Measurements from ENCODE around the gene ZBTB5. TPM values are rescaled to one million over a fixed set of nuclear protein-coding genes. Genes with fewer than 3 reads are reported as not detected.

The ZBTB5 gene
- total RNA-seq, 2 donors from 2014 or later, result 12.5 to 19.4 TPM

GRCh38 chr9:37406603-37407401 lies 58.4 kb downstream of the ZBTB5 start:
- Histone ChIP-seq H3K27ac (ENCODE audit: low read depth, low read length) (no peak overlapping the region), H3K9me3 (ENCODE audit: control insufficient read depth, low read length) (no peaks in the 10 kb centered on the region), H3K4me3 (ENCODE audit: low read length) (no peak overlapping the region), H3K9ac (ENCODE audit: extremely low read depth, low read length, poor library complexity, severe bottlenecking) (no peak overlapping the region), H3K36me3 (ENCODE audit: control insufficient read depth, insufficient read depth, low read length) (no peaks in the 10 kb centered on the region), H3K4me1 (ENCODE audit: control insufficient read depth, insufficient read depth, low read length) (no peaks in the 10 kb centered on the region), H3K27me3 (ENCODE audit: control insufficient read depth, insufficient read depth, low read length, poor library complexity, severe bottlenecking) (no peaks in the 10 kb centered on the region)
- no peaks in the 10 kb centered on the region for H3K36me3 Mint-ChIP-seq (ENCODE audit: low read depth)
- TF ChIP-seq CTCF (conservative IDR thresholded peaks at IDR 0.05), result no peak
- 92 to 93% methylated on average over 6 to 11 of the region's 11 CpGs for WGBS, 2 experiments (ENCODE audit: insufficient coverage in 1 of 2, insufficient read length in 1 of 2)
- no peaks in the 10 kb centered on the region for H3K9me3 Mint-ChIP-seq
- no peak for DNase-seq
- peaks cover 3% of the 10 kb centered on the region for H3K4me1 Mint-ChIP-seq
- no peaks in the 10 kb centered on the region for H3K27me3 Mint-ChIP-seq (ENCODE audit: insufficient read depth)
- no peak overlapping the region for H3K4me3 Mint-ChIP-seq
- H3K27ac Mint-ChIP-seq, result no peak overlapping the region

- Mint-ChIP-seq H3K4me3 (no peak overlapping the region), H3K4me1 (no peaks in the 10 kb centered on the region), H3K27ac (no peak overlapping the region), H3K36me3 (ENCODE audit: low read depth) (no peaks in the 10 kb centered on the region), H3K9me3 (no peaks in the 10 kb centered on the region), H3K27me3 (ENCODE audit: insufficient read depth) (no peaks in the 10 kb centered on the region)
- H3K4me3 ChIP-seq (ENCODE audit: low read length), result no peak overlapping the region
- TF ChIP-seq CTCF (conservative IDR thresholded peaks at IDR 0.05), result no peak
- H3K4me1 ChIP-seq (ENCODE audit: control insufficient read depth, insufficient read depth, low read length), result no peaks in the 10 kb centered on the region
- H3K9me3 ChIP-seq (ENCODE audit: control insufficient read depth, low read length), result no peaks in the 10 kb centered on the region
- H3K27ac ChIP-seq (ENCODE audit: low read depth, low read length), result no peak overlapping the region
- DNase-seq, result no peak
- no peaks in the 10 kb centered on the region for H3K27me3 ChIP-seq (ENCODE audit: control insufficient read depth, insufficient read depth, low read length, poor library complexity, severe bottlenecking)
- H3K9ac ChIP-seq (ENCODE audit: extremely low read depth, low read length, poor library complexity, severe bottlenecking), result no peak overlapping the region
- 94 to 95% methylated on average over 8 to 10 of the region's 10 CpGs for WGBS, 2 experiments (ENCODE audit: insufficient coverage in 1 of 2, insufficient read length in 1 of 2)
- H3K36me3 ChIP-seq (ENCODE audit: control insufficient read depth, insufficient read depth, low read length), result no peaks in the 10 kb centered on the region
Measured at GRCh38 chr9:37405764-37406380, 59.4 kb downstream of the ZBTB5 start.

- Mint-ChIP-seq H3K4me1 (no peaks in the 10 kb centered on the region), H3K27ac (no peak overlapping the region), H3K27me3 (ENCODE audit: insufficient read depth) (no peaks in the 10 kb centered on the region), H3K9me3 (no peaks in the 10 kb centered on the region), H3K4me3 (no peak overlapping the region), H3K36me3 (ENCODE audit: low read depth) (no peaks in the 10 kb centered on the region)
- H3K4me1 ChIP-seq (ENCODE audit: control insufficient read depth, insufficient read depth, low read length), result no peaks in the 10 kb centered on the region
- WGBS, 2 experiments (ENCODE audit: insufficient coverage in 1 of 2, insufficient read length in 1 of 2), result 83 to 94% methylated on average over 2 to 3 of the region's 3 CpGs
- H3K36me3 ChIP-seq (ENCODE audit: control insufficient read depth, insufficient read depth, low read length), result no peaks in the 10 kb centered on the region
- H3K9ac ChIP-seq (ENCODE audit: extremely low read depth, low read length, poor library complexity, severe bottlenecking), result no peak overlapping the region
- no peak for DNase-seq
- TF ChIP-seq CTCF (conservative IDR thresholded peaks at IDR 0.05), result no peak
- no peak overlapping the region for H3K4me3 ChIP-seq (ENCODE audit: low read length)
- H3K27ac ChIP-seq (ENCODE audit: low read depth, low read length), result no peak overlapping the region
- H3K27me3 ChIP-seq (ENCODE audit: control insufficient read depth, insufficient read depth, low read length, poor library complexity, severe bottlenecking), result no peaks in the 10 kb centered on the region
- no peaks in the 10 kb centered on the region for H3K9me3 ChIP-seq (ENCODE audit: control insufficient read depth, low read length)
Measured at GRCh38 chr9:37405350-37405749, 59.9 kb downstream of the ZBTB5 start.

Data from endodermal cell (in vitro differentiated cells).